Measurements from ENCODE around the gene N4BP2.

- TF ChIP-seq EZH2 (IDR thresholded peaks at IDR 0.05) (no peak), POLR2AphosphoS5 (IDR thresholded peaks at IDR 0.05; ENCODE audit: borderline replicate concordance, low read depth, low read length) (no peak), FOXP2 (optimal IDR thresholded peaks at IDR 0.05; ENCODE audit: control extremely low read depth, extremely low read length, insufficient read depth) (no peak)
Observed at GRCh38 chr4:40173470-40173875, 116.8 kb downstream of the N4BP2 start.

All from SK-N-MC (cell line).